Body of pancreas (tissue), 4 donors: ENCODE measurements around the gene IL17RE. TPM values are rescaled to one million over a fixed set of nuclear protein-coding genes. Genes with fewer than 3 reads are reported as not detected.

ENCODE experiments used
- ATAC-seq: fragments of 150-250 bp; one replicate; pipeline ENCODE4 v1.9.1; 2016
- DNase-seq, 4 donors: peaks; one replicate each; pipeline ENCODE4 v3.0.0-alpha.2; 2019
- H3K27ac ChIP-seq, 4 donors: fragments of 200-600 bp; sonication (generic); 1 replicate in 3 of 4; 2 replicates in 1 of 4; pipeline versions ENCODE4 v1.5.1 to v1.6.1; 2016 to 2019; ENCODE audit warnings: mild to moderate bottlenecking in 1 of 4, mixed read lengths in 1 of 4, moderate library complexity in 1 of 4
- H3K27me3 ChIP-seq, 2 donors: fragments of 200-600 bp; sonication (generic); one replicate each; pipeline ENCODE4 v1.6.0; 2016; ENCODE audit warnings: mild to moderate bottlenecking in 1 of 2
- H3K36me3 ChIP-seq, 2 donors: fragments of 200-600 bp; sonication (generic); replicated peaks in 1 of 2; 2 replicates each; pipeline ENCODE4 v1.5.1; 2016; ENCODE audit warnings: low read depth in 2 of 2; ENCODE audit not compliant: insufficient read depth in 1 of 2
- H3K4me1 ChIP-seq: fragments of 200-600 bp; sonication (generic); one replicate; pipeline ENCODE4 v1.6.0; 2016
- H3K4me3 ChIP-seq, 2 donors: fragments of 200-600 bp; sonication (generic); 1 replicate in 1 of 2; 2 replicates in 1 of 2; pipeline ENCODE4 v1.5.1; 2016 to 2019
- H3K9me3 ChIP-seq, 3 donors: fragments of 200-600 bp; sonication (generic); 1 replicate in 2 of 3; 2 replicates in 1 of 3; pipeline ENCODE4 v1.5.1; 2016
- POLR2A ChIP-seq, 3 donors: fragments of 450-650 bp; IDR thresholded peaks; one replicate each; pipeline ENCODE4 v1.6.1; 2016; ENCODE audit warnings: antibody characterized with exemption in 3 of 3, mild to moderate bottlenecking in 2 of 3
- WGBS, 2 donors: methylation state at CpG; one replicate each; pipeline ENCODE4 v1.1.5; 2017; 5-methylcytosine and 5-hydroxymethylcytosine counted together
- intact Hi-C: fragments of 100-400 bp; cut with DNase I; formaldehyde crosslinking; loops from one replicate; pipeline ENCODE4 v1.15.1; 2023
- total RNA-seq, 2 donors: library from RNA; depleted of rRNA; stranded (reverse); fragments of >200 nt; gene quantifications; one replicate each; pipeline ENCODE4 v1.1.0, GENCODE V29; 2016
- TF ChIP-seq, protein P1 (sequence below), 7 experiments: fragments of 450-650 bp in 4 of 7; fragments of 200-600 bp in 3 of 7; sonication (generic) in 3 of 7; IDR thresholded peaks; one replicate each; pipeline ENCODE4 v1.5.1; 2016 to 2019; ENCODE audit warnings: antibody characterized with exemption in 7 of 7

The IL17RE gene
- total RNA-seq, 2 donors from 2014 or later, result 10.9 to 18.2 TPM

DNA sequence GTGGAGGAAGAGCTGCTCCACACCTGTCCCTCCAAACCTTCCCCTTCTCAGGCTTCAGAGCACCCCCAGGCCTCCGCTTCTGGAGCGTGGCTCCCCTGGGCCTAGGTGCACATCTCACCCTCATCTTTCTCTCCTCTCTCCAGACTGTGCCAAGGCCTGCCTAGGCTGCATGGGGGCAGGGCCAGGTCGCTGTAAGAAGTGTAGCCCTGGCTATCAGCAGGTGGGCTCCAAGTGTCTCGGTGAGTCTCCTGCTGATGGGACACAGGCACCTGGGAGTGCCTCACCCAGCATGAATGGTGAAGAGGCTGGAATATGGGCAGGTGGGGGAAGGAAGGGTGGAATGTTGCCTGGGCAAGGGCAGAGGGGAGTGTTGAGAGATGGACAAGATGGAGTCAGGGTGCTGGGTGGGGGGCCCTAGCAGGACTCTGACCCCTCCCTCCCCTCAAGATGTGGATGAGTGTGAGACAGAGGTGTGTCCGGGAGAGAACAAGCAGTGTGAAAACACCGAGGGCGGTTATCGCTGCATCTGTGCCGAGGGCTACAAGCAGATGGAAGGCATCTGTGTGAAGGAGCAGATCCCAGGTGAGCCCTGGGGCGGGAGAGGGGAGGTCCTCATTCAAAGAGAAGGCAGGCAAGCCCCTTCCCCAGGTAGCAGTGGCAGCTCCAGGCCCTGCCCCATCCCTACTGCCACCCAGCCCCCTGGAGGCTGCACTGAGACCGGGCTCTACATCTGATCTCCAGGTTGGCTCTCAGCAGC, 40.5 kb downstream of the IL17RE start:
- no peak overlapping the region for H3K27ac ChIP-seq
- WGBS, 2 donors, result 78 to 87% methylated on average over 10 to 11 of the region's 11 CpGs
- H3K27me3 ChIP-seq, result no peaks in the 10 kb centered on the region
- intact Hi-C loops, result no loop called here
- TF ChIP-seq, protein P1, sequence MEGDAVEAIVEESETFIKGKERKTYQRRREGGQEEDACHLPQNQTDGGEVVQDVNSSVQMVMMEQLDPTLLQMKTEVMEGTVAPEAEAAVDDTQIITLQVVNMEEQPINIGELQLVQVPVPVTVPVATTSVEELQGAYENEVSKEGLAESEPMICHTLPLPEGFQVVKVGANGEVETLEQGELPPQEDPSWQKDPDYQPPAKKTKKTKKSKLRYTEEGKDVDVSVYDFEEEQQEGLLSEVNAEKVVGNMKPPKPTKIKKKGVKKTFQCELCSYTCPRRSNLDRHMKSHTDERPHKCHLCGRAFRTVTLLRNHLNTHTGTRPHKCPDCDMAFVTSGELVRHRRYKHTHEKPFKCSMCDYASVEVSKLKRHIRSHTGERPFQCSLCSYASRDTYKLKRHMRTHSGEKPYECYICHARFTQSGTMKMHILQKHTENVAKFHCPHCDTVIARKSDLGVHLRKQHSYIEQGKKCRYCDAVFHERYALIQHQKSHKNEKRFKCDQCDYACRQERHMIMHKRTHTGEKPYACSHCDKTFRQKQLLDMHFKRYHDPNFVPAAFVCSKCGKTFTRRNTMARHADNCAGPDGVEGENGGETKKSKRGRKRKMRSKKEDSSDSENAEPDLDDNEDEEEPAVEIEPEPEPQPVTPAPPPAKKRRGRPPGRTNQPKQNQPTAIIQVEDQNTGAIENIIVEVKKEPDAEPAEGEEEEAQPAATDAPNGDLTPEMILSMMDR (IDR thresholded peaks at IDR 0.05), result no peak
- no peak for TF ChIP-seq POLR2A (IDR thresholded peaks at IDR 0.05)
- H3K9me3 ChIP-seq, result no peaks in the 10 kb centered on the region
- ATAC-seq, result no peak
- DNase-seq, result no peak
- H3K36me3 ChIP-seq, result no peaks in the 10 kb centered on the region
- peaks cover 22% of the 10 kb centered on the region for H3K4me1 ChIP-seq
- no peak overlapping the region for H3K4me3 ChIP-seq

DNA sequence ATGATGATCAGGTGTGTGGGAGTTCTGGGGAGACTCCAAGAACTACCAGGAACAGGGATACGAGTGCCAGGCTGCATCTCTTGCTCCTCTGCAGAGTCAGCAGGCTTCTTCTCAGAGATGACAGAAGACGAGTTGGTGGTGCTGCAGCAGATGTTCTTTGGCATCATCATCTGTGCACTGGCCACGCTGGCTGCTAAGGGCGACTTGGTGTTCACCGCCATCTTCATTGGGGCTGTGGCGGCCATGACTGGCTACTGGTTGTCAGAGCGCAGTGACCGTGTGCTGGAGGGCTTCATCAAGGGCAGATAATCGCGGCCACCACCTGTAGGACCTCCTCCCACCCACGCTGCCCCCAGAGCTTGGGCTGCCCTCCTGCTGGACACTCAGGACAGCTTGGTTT, 41.6 kb downstream of the IL17RE start:
- Histone ChIP-seq H3K4me3 (no peak overlapping the region), H3K36me3 (no peaks in the 10 kb centered on the region), H3K27me3 (no peaks in the 10 kb centered on the region), H3K4me1 (peaks cover 22% of the 10 kb centered on the region), H3K9me3 (no peaks in the 10 kb centered on the region), H3K27ac (no peak overlapping the region)
- no peak for TF ChIP-seq POLR2A (IDR thresholded peaks at IDR 0.05)
- TF ChIP-seq, protein P1 (IDR thresholded peaks at IDR 0.05), result no peak
- 89 to 91% methylated on average over 11 of the region's 11 CpGs for WGBS, 2 donors
- ATAC-seq, result no peak
- intact Hi-C loops, result no loop called here
- no peak for DNase-seq

DNA sequence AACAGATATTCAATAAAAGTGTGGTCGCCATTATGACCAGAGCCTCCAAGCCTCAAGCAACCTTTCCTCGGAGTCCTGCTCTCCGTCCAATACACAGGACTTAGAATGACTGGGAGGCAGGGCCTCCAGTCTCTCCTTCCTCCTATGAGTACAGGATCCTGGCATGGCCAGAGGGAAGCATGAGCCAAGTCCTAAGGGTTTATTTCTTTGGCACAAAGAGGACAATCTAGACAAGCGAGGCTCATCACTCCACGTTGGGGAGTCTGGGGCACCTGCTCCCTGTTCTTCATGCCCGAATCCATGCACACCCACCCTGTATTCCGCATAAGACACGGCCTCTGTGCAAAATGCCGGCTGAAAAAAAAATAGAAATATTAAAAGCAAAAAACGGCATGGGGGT, 42.7 kb downstream of the IL17RE start:
- WGBS, 2 donors, result 81 to 85% methylated on average over 10 of the region's 10 CpGs
- DNase-seq, result no peak
- intact Hi-C loops, result no loop called here
- Histone ChIP-seq H3K36me3 (no peaks in the 10 kb centered on the region), H3K27me3 (no peaks in the 10 kb centered on the region), H3K27ac (no peak overlapping the region), H3K4me3 (no peak overlapping the region), H3K9me3 (no peaks in the 10 kb centered on the region), H3K4me1 (peaks cover 22% of the 10 kb centered on the region)
- no peak for ATAC-seq
- TF ChIP-seq POLR2A (IDR thresholded peaks at IDR 0.05), result no peak
- TF ChIP-seq, protein P1 (IDR thresholded peaks at IDR 0.05), result no peak

DNA sequence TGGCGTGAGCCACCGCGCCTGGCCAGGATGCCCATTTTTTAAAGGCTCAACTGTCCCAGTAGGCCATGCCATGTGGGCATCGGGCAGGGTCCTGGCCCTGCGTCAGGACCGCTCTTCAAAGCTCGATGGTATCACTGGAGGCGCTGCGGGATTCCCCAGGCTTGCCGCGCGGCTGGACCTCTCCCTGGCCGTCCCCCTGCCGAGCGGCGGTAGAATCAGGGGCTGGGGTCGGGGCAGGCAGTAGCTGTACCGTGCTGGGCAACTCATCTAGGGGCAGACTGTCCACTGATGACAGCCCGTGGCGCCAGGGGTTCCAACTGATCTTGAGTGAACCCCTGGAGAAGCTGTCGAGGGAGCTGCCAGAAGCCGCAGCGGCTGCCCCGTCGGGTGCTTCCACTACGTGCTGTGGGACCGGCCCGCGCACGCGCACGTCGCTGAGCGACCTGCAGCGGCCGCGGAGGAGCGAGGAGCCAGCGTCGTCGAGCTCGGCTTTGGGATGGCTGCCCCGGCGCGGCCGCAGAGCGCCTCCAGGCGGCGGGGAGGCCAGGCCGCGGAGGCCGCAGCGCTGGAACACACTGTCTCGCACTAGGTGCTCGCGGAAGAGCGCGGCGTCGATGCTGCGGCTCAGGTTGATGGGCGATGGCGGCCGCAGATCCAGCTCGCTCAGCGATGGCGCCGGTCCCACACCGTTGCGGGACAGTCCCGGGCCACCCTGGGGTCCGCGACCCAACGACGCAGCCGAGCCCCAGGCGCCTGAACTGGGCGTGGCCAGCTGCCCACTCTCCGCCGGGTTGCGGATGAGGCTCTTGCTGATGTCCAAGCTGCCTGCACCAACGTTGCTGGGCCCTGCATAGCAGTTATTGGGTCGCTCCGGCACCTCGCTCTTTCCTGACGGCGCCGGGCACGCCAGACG, 43.7 kb downstream of the IL17RE start:
- H3K27ac ChIP-seq, result peak overlapping the region; percentile 68 to 89 (median 76)
- intact Hi-C loops, result no loop called here
- WGBS, 2 donors, result 0 to 8% methylated on average over 3 to 87 of the region's 90 CpGs
- peak overlapping the region; percentile 27 to 32 for H3K4me3 ChIP-seq
- H3K27me3 ChIP-seq, result no peaks in the 10 kb centered on the region
- no peaks in the 10 kb centered on the region for H3K36me3 ChIP-seq
- DNase-seq, result peak; percentile 90 to 95 (median 94)
- peaks cover 23% of the 10 kb centered on the region for H3K4me1 ChIP-seq
- no peaks in the 10 kb centered on the region for H3K9me3 ChIP-seq
- peak; percentile 81 to 84 (median 83) for TF ChIP-seq POLR2A (IDR thresholded peaks at IDR 0.05)
- TF ChIP-seq, protein P1 (IDR thresholded peaks at IDR 0.05), result peak; percentile 63 to 98 (median 77)
- peak; percentile 92 for ATAC-seq
